ENCODE measurements around the gene EI24.

- TF ChIP-seq CTCF (conservative IDR thresholded peaks at IDR 0.05; ENCODE audit: low read depth, low read length) = no peak
- no peak for TF ChIP-seq POLR2A (IDR thresholded peaks at IDR 0.05; ENCODE audit: low read depth, low read length)
- TF ChIP-seq BHLHE40 (IDR thresholded peaks at IDR 0.05; ENCODE audit: low read depth, low read length) = no peak
- no peak for TF ChIP-seq MAFK (IDR thresholded peaks at IDR 0.05; ENCODE audit: low read depth, low read length)
- TF ChIP-seq USF2 (IDR thresholded peaks at IDR 0.05; ENCODE audit: low read depth, low read length) = no peak
- no peak for TF ChIP-seq MXI1 (IDR thresholded peaks at IDR 0.05; ENCODE audit: borderline replicate concordance, low read depth, low read length)
- no peak for TF ChIP-seq RCOR1 (IDR thresholded peaks at IDR 0.05; ENCODE audit: insufficient replicate concordance, low read length)
- TF ChIP-seq CHD1 (IDR thresholded peaks at IDR 0.05; ENCODE audit: low read depth, low read length) = no peak
- no peak for TF ChIP-seq RFX5 (IDR thresholded peaks at IDR 0.05; ENCODE audit: low read depth, low read length)
- no peak for TF ChIP-seq RAD21 (IDR thresholded peaks at IDR 0.05; ENCODE audit: low read length)
- no peak for TF ChIP-seq SMC3 (IDR thresholded peaks at IDR 0.05; ENCODE audit: low read depth, low read length)
Observed at GRCh38 chr11:125525303-125525702, 44.0 kb upstream of the EI24 start.

All from IMR-90 (cell line).